ENCODE results near the gene ZSCAN22. TPM values are rescaled to one million over a fixed set of nuclear protein-coding genes. Genes with fewer than 3 reads are reported as not detected.

The ZSCAN22 gene
- total RNA-seq, 2 donors from 2014 or later = 4.3 to 6.1 TPM

- Mint-ChIP-seq H3K27me3 (no peaks in the 10 kb centered on the region), H3K9me3 (no peaks in the 10 kb centered on the region), H3K4me3 (no peak overlapping the region), H3K27ac (no peak overlapping the region), H3K4me1 (peaks cover 4% of the 10 kb centered on the region), H3K36me3 (ENCODE audit: low read depth) (no peaks in the 10 kb centered on the region)
- no peak for ATAC-seq (replicated peaks)
Observed at GRCh38 chr19:58351990-58352755, 25.4 kb downstream of the ZSCAN22 start.

GRCh38 chr19:58352760-58353671 is 26.2 kb downstream of the ZSCAN22 start, which contains the start of gene A1BG:
TSS of gene A1BG (minus strand) at chr19:58353492. CDS start at chr19:58353437, 55 bp downstream.
- Mint-ChIP-seq H3K9me3 (no peaks in the 10 kb centered on the region), H3K4me1 (peaks cover 4% of the 10 kb centered on the region), H3K27me3 (no peaks in the 10 kb centered on the region), H3K36me3 (ENCODE audit: low read depth) (no peaks in the 10 kb centered on the region), H3K4me3 (no peak within 1 kb of the TSS), H3K27ac (no peak within 1 kb of the TSS)
- ATAC-seq (replicated peaks) = no peak

- no peaks in the 10 kb centered on the region for H3K36me3 Mint-ChIP-seq (ENCODE audit: low read depth)
- H3K27ac Mint-ChIP-seq = no peak overlapping the region
- H3K4me1 Mint-ChIP-seq = peaks cover 4% of the 10 kb centered on the region
- ATAC-seq (replicated peaks) = no peak
- H3K27me3 Mint-ChIP-seq = no peaks in the 10 kb centered on the region
- H3K9me3 Mint-ChIP-seq = no peaks in the 10 kb centered on the region
- H3K4me3 Mint-ChIP-seq = no peak overlapping the region
Observed at GRCh38 chr19:58353717-58354477, 27.1 kb downstream of the ZSCAN22 start.

- H3K27me3 Mint-ChIP-seq = no peaks in the 10 kb centered on the region
- no peak for ATAC-seq (replicated peaks)
- no peak overlapping the region for H3K27ac Mint-ChIP-seq
- H3K9me3 Mint-ChIP-seq = no peaks in the 10 kb centered on the region
- peaks cover 4% of the 10 kb centered on the region for H3K4me1 Mint-ChIP-seq
- no peak overlapping the region for H3K4me3 Mint-ChIP-seq
- no peaks in the 10 kb centered on the region for H3K36me3 Mint-ChIP-seq (ENCODE audit: low read depth)
Observed at GRCh38 chr19:58354478-58355030, 27.8 kb downstream of the ZSCAN22 start.

GRCh38 chr19:58355215-58355796 is 28.5 kb downstream of the ZSCAN22 start:
- ATAC-seq (replicated peaks) = no peak
- H3K36me3 Mint-ChIP-seq (ENCODE audit: low read depth) = no peaks in the 10 kb centered on the region
- H3K4me3 Mint-ChIP-seq = peak overlapping the region; percentile 28
- no peak overlapping the region for H3K27ac Mint-ChIP-seq
- H3K9me3 Mint-ChIP-seq = no peaks in the 10 kb centered on the region
- no peaks in the 10 kb centered on the region for H3K27me3 Mint-ChIP-seq
- H3K4me1 Mint-ChIP-seq = peaks cover 4% of the 10 kb centered on the region

GRCh38 chr19:58355908-58356765 is 29.3 kb downstream of the ZSCAN22 start:
- no peaks in the 10 kb centered on the region for H3K9me3 Mint-ChIP-seq
- peak overlapping the region; percentile 26 for H3K4me3 Mint-ChIP-seq
- H3K27ac Mint-ChIP-seq = no peak overlapping the region
- peak; percentile 54 for ATAC-seq (replicated peaks)
- H3K36me3 Mint-ChIP-seq (ENCODE audit: low read depth) = no peaks in the 10 kb centered on the region
- H3K27me3 Mint-ChIP-seq = no peaks in the 10 kb centered on the region
- H3K4me1 Mint-ChIP-seq = peaks cover 4% of the 10 kb centered on the region

- Mint-ChIP-seq H3K4me3 (no peak overlapping the region), H3K36me3 (ENCODE audit: low read depth) (no peaks in the 10 kb centered on the region)
- no peak for ATAC-seq (replicated peaks)
Observed at GRCh38 chr19:58356766-58357480, 30.1 kb downstream of the ZSCAN22 start.

GRCh38 chr19:58357481-58358145 is 30.8 kb downstream of the ZSCAN22 start:
- no peaks in the 10 kb centered on the region for H3K9me3 Mint-ChIP-seq
- H3K27ac Mint-ChIP-seq = no peak overlapping the region

More at GRCh38 chr19:58356766-58357480, 30.1 kb downstream of the ZSCAN22 start:
- Mint-ChIP-seq H3K27me3 (no peaks in the 10 kb centered on the region), H3K9me3 (no peaks in the 10 kb centered on the region), H3K27ac (no peak overlapping the region), H3K4me1 (peaks cover 4% of the 10 kb centered on the region)

GRCh38 chr19:58361900-58362271 is 35.1 kb downstream of the ZSCAN22 start:
- no peaks in the 10 kb centered on the region for H3K36me3 Mint-ChIP-seq (ENCODE audit: low read depth)
- H3K4me3 Mint-ChIP-seq = peak overlapping the region; percentile 95
- H3K9me3 Mint-ChIP-seq = no peaks in the 10 kb centered on the region
- ATAC-seq (replicated peaks) = peak; percentile 45
- no peaks in the 10 kb centered on the region for H3K4me1 Mint-ChIP-seq
- no peaks in the 10 kb centered on the region for H3K27me3 Mint-ChIP-seq
- H3K27ac Mint-ChIP-seq = peak overlapping the region; percentile 93

More at GRCh38 chr19:58357481-58358145, 30.8 kb downstream of the ZSCAN22 start:
- ATAC-seq (replicated peaks) = no peak
- Mint-ChIP-seq H3K36me3 (ENCODE audit: low read depth) (no peaks in the 10 kb centered on the region), H3K4me1 (no peaks in the 10 kb centered on the region), H3K27me3 (no peaks in the 10 kb centered on the region), H3K4me3 (no peak overlapping the region)

GRCh38 chr19:58362272-58362994 is 35.6 kb downstream of the ZSCAN22 start, which contains the start of gene ZNF497:
TSS of gene ZNF497 (minus strand) at chr19:58362751. CDS start at chr19:58357635, 5,116 bp downstream.
- peak; percentile 98 for ATAC-seq (replicated peaks)
- Mint-ChIP-seq H3K9me3 (no peaks in the 10 kb centered on the region), H3K4me1 (no peaks in the 10 kb centered on the region), H3K27ac (peak within 1 kb of the TSS; percentile 93), H3K36me3 (ENCODE audit: low read depth) (no peaks in the 10 kb centered on the region), H3K27me3 (no peaks in the 10 kb centered on the region), H3K4me3 (peak within 1 kb of the TSS; percentile 95)

GRCh38 chr19:58364146-58364545 is 37.4 kb downstream of the ZSCAN22 start:
- Mint-ChIP-seq H3K27ac (no peak overlapping the region), H3K9me3 (no peaks in the 10 kb centered on the region), H3K27me3 (no peaks in the 10 kb centered on the region), H3K36me3 (ENCODE audit: low read depth) (no peaks in the 10 kb centered on the region), H3K4me1 (no peaks in the 10 kb centered on the region), H3K4me3 (no peak overlapping the region)
- no peak for ATAC-seq (replicated peaks)

Measured in activated T-helper 17 cell treated with anti-CD3 and anti-CD28 coated beads, Interleukin-2, amount 50 U/mL, for 72 hours (primary cell).